Chondrocyte (in vitro differentiated cells): Measurements from ENCODE around the gene RFX6. TPM values are rescaled to one million over a fixed set of nuclear protein-coding genes. Genes with fewer than 3 reads are reported as not detected.

Experiments used
- DNase-seq: peaks from one replicate; pipeline ENCODE4 v3.0.0; 2021; ENCODE audit warnings: mixed read lengths, low spot score
- H3K27ac Mint-ChIP-seq: one replicate; pipeline ENCODE4 v1.8.0; 2021; ENCODE audit warnings: mild to moderate bottlenecking, moderate library complexity, mixed read lengths; ENCODE audit not compliant: unreplicated experiment
- H3K27me3 Mint-ChIP-seq: 2 replicates; pipeline ENCODE4 v1.8.0; 2021; ENCODE audit warnings: low read depth, mixed read lengths
- H3K36me3 Mint-ChIP-seq: 2 replicates; pipeline ENCODE4 v1.8.0; 2021; ENCODE audit warnings: low read depth, mixed read lengths
- H3K4me1 Mint-ChIP-seq: 2 replicates; pipeline ENCODE4 v1.8.0; 2021; ENCODE audit warnings: low read depth, mild to moderate bottlenecking, mixed read lengths
- H3K4me3 Mint-ChIP-seq: one replicate; pipeline ENCODE4 v1.8.0; 2021; ENCODE audit warnings: mild to moderate bottlenecking, moderate library complexity, mixed read lengths; ENCODE audit not compliant: unreplicated experiment
- H3K9me3 Mint-ChIP-seq: 2 replicates; pipeline ENCODE4 v1.8.0; 2021; ENCODE audit warnings: low read depth, mixed read lengths
- total RNA-seq: library from RNA; stranded (reverse); gene quantifications from 3 replicates; pipeline ENCODE4 v1.2.1, GENCODE V29; 2021
- TF ChIP-seq, protein P1 (sequence below): fragments of 200-600 bp; sonication (generic); IDR thresholded peaks from 2 replicates; pipeline ENCODE4 v1.5.0; 2021; ENCODE audit warnings: antibody characterized with exemption, mild to moderate bottlenecking, moderate library complexity

The RFX6 gene
- total RNA-seq, 1 donor from 2014 or later, result not detected

DNA sequence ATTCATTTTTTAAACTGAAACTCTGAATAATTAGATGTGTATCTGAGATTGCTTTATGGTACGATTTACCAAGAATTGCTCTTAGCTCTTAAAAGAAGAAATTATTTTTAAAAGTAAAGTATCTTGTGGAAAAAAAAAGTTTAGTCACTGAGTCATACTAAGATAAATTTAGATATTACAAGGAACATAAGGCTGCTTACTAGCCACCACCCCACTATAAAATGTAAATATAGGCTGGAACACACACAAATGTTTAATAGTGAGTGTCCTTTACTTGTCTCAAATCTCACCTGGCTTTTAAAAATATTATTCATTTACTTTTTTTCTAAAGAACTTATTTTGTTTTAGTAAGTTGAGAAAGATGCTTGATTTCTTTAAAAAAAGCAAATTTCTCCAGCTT lies 17.6 kb downstream of the RFX6 start:
- H3K36me3 Mint-ChIP-seq, result no peaks in the 10 kb centered on the region
- no peak overlapping the region for H3K4me3 Mint-ChIP-seq
- H3K4me1 Mint-ChIP-seq, result no peaks in the 10 kb centered on the region
- peaks cover 13% of the 10 kb centered on the region for H3K27me3 Mint-ChIP-seq
- no peak for DNase-seq
- H3K27ac Mint-ChIP-seq, result no peak overlapping the region
- TF ChIP-seq, protein P1, sequence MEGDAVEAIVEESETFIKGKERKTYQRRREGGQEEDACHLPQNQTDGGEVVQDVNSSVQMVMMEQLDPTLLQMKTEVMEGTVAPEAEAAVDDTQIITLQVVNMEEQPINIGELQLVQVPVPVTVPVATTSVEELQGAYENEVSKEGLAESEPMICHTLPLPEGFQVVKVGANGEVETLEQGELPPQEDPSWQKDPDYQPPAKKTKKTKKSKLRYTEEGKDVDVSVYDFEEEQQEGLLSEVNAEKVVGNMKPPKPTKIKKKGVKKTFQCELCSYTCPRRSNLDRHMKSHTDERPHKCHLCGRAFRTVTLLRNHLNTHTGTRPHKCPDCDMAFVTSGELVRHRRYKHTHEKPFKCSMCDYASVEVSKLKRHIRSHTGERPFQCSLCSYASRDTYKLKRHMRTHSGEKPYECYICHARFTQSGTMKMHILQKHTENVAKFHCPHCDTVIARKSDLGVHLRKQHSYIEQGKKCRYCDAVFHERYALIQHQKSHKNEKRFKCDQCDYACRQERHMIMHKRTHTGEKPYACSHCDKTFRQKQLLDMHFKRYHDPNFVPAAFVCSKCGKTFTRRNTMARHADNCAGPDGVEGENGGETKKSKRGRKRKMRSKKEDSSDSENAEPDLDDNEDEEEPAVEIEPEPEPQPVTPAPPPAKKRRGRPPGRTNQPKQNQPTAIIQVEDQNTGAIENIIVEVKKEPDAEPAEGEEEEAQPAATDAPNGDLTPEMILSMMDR, result no peak
- no peaks in the 10 kb centered on the region for H3K9me3 Mint-ChIP-seq

DNA sequence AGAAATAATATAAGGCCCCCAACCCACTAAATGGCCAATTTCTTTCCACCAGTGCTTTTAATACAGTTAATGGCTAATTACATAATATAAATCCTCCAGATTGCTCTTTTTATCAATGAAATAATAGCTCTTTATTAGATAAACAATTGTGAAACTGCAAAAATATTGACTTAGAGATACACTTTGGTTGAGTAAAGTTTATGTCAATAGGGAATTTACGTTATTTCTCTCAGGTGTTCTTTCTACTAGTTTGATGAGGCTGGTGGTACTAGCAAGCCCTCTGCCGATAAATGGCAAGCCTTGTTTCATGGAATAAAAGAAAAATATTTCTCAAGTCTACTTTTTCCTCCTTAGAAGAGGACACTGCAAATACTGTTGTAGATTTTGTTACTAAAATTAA lies 18.9 kb downstream of the RFX6 start:
- H3K4me1 Mint-ChIP-seq, result no peaks in the 10 kb centered on the region
- TF ChIP-seq, protein P1, result no peak
- no peak overlapping the region for H3K4me3 Mint-ChIP-seq

DNA sequence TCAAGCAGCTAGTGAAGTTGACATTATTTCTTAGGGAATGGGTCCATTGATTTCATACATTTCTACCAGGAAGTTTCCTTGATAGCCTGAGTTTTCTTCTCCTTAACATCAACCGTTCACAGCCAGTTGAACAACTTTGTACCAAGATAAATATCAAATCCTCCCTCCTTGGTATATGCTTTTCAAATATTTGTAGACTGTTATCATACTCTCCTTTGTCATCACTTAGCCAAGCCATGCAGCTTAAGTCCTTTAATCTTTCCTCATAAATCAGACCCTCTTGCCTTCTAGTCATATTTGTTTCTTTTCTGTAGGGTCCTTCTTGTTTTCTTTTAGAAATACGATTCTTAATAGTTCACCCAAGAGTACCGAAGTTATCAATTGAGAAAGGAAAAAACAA lies 25.6 kb downstream of the RFX6 start:
- DNase-seq, result no peak
- TF ChIP-seq, protein P1, result no peak
- Mint-ChIP-seq H3K36me3 (peaks cover 4% of the 10 kb centered on the region), H3K4me1 (no peaks in the 10 kb centered on the region), H3K27me3 (peaks cover 6% of the 10 kb centered on the region), H3K4me3 (no peak overlapping the region), H3K27ac (no peak overlapping the region), H3K9me3 (peaks cover 18% of the 10 kb centered on the region)

More for the DNA sequence above, 18.9 kb downstream of the RFX6 start:
- Mint-ChIP-seq H3K36me3 (no peaks in the 10 kb centered on the region), H3K27me3 (peaks cover 10% of the 10 kb centered on the region), H3K27ac (no peak overlapping the region), H3K9me3 (no peaks in the 10 kb centered on the region)
- no peak for DNase-seq

- Mint-ChIP-seq H3K27ac (no peak overlapping the region), H3K36me3 (no peaks in the 10 kb centered on the region)
These were observed 46.0 kb downstream of the RFX6 start for GRCh38 chr6:116922853-116923548.

DNA sequence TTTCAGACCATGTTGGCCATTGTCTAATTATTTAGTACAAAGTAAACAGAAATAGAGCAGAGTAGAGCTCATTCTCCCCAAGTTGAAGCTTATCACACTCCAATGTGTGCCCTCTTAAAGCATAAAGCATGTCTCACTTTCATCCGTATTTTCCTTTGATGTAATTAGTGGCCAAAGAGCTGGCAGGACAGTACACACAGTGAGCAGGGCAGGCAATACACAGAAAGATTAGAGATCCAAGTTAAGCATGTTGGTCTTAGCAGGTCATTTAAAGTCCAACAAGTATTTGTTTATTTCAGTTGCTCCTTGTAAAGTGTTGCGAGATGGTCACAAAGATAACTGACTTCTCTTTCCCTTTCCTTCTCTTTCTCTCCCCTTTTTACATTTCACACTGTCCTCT lies 47.2 kb downstream of the RFX6 start:
- H3K4me1 Mint-ChIP-seq, result no peaks in the 10 kb centered on the region
- no peak for DNase-seq
- TF ChIP-seq, protein P1, result no peak
- H3K27ac Mint-ChIP-seq, result no peak overlapping the region
- H3K36me3 Mint-ChIP-seq, result no peaks in the 10 kb centered on the region
- no peak overlapping the region for H3K4me3 Mint-ChIP-seq
- H3K9me3 Mint-ChIP-seq, result no peaks in the 10 kb centered on the region
- peaks cover 10% of the 10 kb centered on the region for H3K27me3 Mint-ChIP-seq

More at GRCh38 chr6:116922853-116923548, 46.0 kb downstream of the RFX6 start:
- Mint-ChIP-seq H3K4me3 (no peak overlapping the region), H3K4me1 (no peaks in the 10 kb centered on the region), H3K27me3 (peaks cover 15% of the 10 kb centered on the region), H3K9me3 (no peaks in the 10 kb centered on the region)
- TF ChIP-seq, protein P1, result no peak
- no peak for DNase-seq
